Measurements from ENCODE around the gene KCNIP1.

KCNIP1 gene

DNA sequence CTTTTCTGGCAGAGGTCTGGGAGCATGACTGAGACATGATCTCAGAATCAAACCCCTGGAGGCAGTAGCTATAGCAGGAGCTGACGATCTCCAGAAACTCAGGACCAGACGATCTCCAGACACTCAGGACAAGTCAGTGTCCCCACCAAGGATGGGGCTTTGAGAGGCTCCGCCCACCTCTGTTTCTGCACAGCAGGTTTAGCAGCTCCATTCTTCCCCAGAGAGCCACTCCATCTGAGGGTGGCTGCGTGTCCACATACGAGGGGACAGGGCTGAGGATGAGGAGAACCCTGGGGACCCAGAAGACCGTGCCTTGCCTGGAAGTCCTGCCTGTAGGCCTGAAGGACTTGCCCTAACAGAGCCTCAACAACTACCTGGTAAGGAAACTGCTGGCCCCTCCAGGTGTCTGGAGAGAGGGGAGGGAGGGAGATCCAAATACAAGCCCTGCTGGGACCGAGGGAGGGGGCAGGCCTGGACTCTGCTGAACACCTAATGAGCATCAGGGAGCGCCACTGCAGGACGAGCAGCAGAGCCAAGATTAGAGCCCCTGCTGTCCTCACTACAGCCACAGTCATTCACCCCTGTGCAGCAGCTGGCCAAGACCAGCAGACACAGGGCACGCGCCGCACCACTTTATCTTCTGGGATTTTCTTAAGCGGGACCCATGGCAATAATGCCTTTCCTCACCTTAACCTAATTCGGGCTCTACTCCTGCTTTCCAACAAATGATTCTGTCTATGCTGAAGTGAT is 279.9 kb downstream of the KCNIP1 start, which contains the start of gene GABRP:
GABRP (plus strand) TSS at position 228 of the 750 bp plus-strand sequence. CDS start 4,891 bp downstream, outside the sequence.
- no peak for DNase-seq (ENCODE audit: low spot score)

GRCh38 chr5:170785416-170785815 is 281.6 kb downstream of the KCNIP1 start:
- no peak for DNase-seq (ENCODE audit: low spot score)
